Measurements from ENCODE around the gene SIGLEC9.

DNA sequence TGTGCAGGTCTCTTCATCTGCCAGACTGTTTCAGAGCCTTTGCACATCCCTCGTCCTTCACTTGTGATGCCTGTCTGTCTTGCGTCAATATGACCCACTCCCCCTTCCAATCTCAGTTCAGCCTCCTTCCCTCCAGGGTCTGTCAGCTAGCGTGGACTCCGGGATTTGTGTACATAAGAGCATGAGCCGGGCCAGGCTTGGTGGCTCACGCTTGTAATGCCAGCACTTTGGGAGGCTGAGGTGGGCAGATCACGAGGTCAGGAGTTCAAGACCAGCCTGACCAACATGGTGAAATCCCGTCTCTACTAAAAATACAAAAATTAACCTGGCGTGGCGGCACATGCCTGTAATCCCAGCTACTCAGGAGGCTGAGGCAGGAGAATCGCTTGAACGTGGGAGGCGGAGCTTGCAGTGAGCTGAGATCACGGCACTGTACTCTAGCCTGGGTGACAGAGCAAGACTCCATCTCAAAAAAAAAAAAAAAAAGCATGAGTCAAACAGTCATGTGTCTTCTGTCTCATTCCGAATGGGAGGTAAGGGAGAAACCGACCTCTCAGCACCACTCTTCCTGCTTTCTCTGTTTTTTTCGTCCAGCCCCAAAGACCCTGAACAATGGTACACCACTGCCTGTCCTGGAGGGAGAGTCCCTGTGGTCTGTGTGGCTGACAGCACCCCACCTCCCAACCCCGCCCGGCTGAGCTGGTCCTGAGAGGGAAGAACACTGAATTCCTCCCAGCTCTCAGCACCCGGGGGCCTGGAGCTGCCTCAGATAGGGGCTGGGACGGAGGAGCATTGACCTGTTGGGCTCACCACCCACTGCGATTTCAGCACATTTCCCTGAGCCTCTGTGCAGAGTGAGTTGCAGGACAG is 2.4 kb upstream of the SIGLEC9 start:
- TF ChIP-seq, protein P1, sequence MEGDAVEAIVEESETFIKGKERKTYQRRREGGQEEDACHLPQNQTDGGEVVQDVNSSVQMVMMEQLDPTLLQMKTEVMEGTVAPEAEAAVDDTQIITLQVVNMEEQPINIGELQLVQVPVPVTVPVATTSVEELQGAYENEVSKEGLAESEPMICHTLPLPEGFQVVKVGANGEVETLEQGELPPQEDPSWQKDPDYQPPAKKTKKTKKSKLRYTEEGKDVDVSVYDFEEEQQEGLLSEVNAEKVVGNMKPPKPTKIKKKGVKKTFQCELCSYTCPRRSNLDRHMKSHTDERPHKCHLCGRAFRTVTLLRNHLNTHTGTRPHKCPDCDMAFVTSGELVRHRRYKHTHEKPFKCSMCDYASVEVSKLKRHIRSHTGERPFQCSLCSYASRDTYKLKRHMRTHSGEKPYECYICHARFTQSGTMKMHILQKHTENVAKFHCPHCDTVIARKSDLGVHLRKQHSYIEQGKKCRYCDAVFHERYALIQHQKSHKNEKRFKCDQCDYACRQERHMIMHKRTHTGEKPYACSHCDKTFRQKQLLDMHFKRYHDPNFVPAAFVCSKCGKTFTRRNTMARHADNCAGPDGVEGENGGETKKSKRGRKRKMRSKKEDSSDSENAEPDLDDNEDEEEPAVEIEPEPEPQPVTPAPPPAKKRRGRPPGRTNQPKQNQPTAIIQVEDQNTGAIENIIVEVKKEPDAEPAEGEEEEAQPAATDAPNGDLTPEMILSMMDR (conservative IDR thresholded peaks at IDR 0.05; ENCODE audit: low read depth, low read length), result no peak
- TF ChIP-seq EZH2 (IDR thresholded peaks at IDR 0.05; ENCODE audit: low read length, unreplicated experiment), result no peak

Measured in PC-3 (cell line).